K562 (cell line): Measurements from ENCODE around the gene ASPHD1. TPM values are rescaled to one million over a fixed set of nuclear protein-coding genes. Genes with fewer than 3 reads are reported as not detected.
A peak's percentile ranks its signal among the peaks of the same experiment; 100 is the strongest.

Source experiments
- DPF2 ChIP-seq: fragments of 450-650 bp; IDR thresholded peaks from 2 replicates; pipeline ENCODE4 v1.6.1; 2016
- HDAC2 ChIP-seq: fragments of 450-650 bp; IDR thresholded peaks from 2 replicates; pipeline ENCODE4 v1.6.1; 2016; ENCODE audit warnings: mild to moderate bottlenecking
- KDM1A ChIP-seq, 2 experiments: fragments of 450-650 bp; IDR thresholded peaks; 2 replicates each; pipeline ENCODE4 v1.6.1; 2016; ENCODE audit warnings: mild to moderate bottlenecking in 2 of 2
- LARP7 ChIP-seq: fragments of 450-650 bp; IDR thresholded peaks from 2 replicates; pipeline ENCODE4 v1.6.1; 2016
- NFATC3 ChIP-seq: fragments of 450-650 bp; IDR thresholded peaks from 2 replicates; pipeline ENCODE4 v1.6.1; 2017; ENCODE audit warnings: mild to moderate bottlenecking
- NRF1 ChIP-seq, 2 experiments: fragments of 450-650 bp; IDR thresholded peaks in 1 of 2; conservative IDR thresholded peaks in 1 of 2; 2 replicates each; pipeline ENCODE4 v1.6.1; 2014; ENCODE audit warnings: mild to moderate bottlenecking in 2 of 2
- SAP30 ChIP-seq: fragments of 200-600 bp; sonication (generic); IDR thresholded peaks from 2 replicates; pipeline ENCODE4 v1.6.1; 2012; ENCODE audit warnings: borderline replicate concordance, low read depth, mild to moderate bottlenecking, moderate library complexity, low read length, control low read depth, inconsistent platforms; ENCODE audit not compliant: insufficient read depth, poor library complexity, severe bottlenecking
- TCF3 ChIP-seq: sonication (generic); formaldehyde crosslinking; IDR thresholded peaks from 2 replicates; pipeline ENCODE4 v1.4.0; 2020; ENCODE audit warnings: mild to moderate bottlenecking, missing genetic modification reagents
- YBX1 ChIP-seq: fragments of 450-650 bp; IDR thresholded peaks from 2 replicates; pipeline ENCODE4 v1.7.1; 2016; ENCODE audit warnings: mild to moderate bottlenecking
- ZNF232 ChIP-seq: sonication (generic); formaldehyde crosslinking; IDR thresholded peaks from 2 replicates; pipeline ENCODE4 v1.8.0; 2022; ENCODE audit warnings: mild to moderate bottlenecking, missing genetic modification reagents
- ZNF347 ChIP-seq: fragments of 450-650 bp; formaldehyde crosslinking; IDR thresholded peaks from 2 replicates; pipeline ENCODE4 v1.4.0; 2020; ENCODE audit warnings: low read depth, mild to moderate bottlenecking, moderate library complexity
- ZNF384 ChIP-seq: IDR thresholded peaks from 2 replicates; pipeline ENCODE4 v1.6.1; 2012; ENCODE audit warnings: low read depth, low read length, improper control_type of control experiment
- ZNF717 ChIP-seq: fragments of 250-450 bp; sonication (Bioruptor Pico); IDR thresholded peaks from 2 replicates; pipeline ENCODE4 v1.5.0; 2021
- ZNF76 ChIP-seq: fragments of 250-450 bp; sonication (Bioruptor Pico); IDR thresholded peaks from 2 replicates; pipeline ENCODE4 v1.4.0; 2020; ENCODE audit warnings: mild to moderate bottlenecking, moderate library complexity, borderline replicate concordance
- ZNF778 ChIP-seq: fragments of 450-650 bp; formaldehyde crosslinking; IDR thresholded peaks from 2 replicates; pipeline ENCODE4 v1.4.0; 2020; ENCODE audit warnings: mild to moderate bottlenecking, moderate library complexity
- polyA plus RNA-seq, 8 experiments: library from polyadenylated mRNA; depleted of rRNA in 4 of 8; stranded (reverse) in 5 of 8; unstranded in 3 of 8; fragments of >200 nt; fragmentation: Nextera tagmentation in 2 of 8; fragmentation: Illumina TruSeq in 1 of 8; extraction: Ambion mirVana in 2 of 8; extraction: Trizol in 1 of 8; gene quantifications; 2 replicates each; pipeline versions ENCODE4 v1.2.1 to v1.2.3, GENCODE V29; 2011 to 2014; ENCODE audit warnings: inconsistent platforms in 1 of 8, missing spikeins in 1 of 8
- total RNA-seq, 7 experiments: library from RNA; depleted of rRNA in 6 of 7; stranded (reverse); fragments of >200 nt in 6 of 7; fragmentation: Illumina TruSeq in 2 of 7; extraction: Trizol in 2 of 7; gene quantifications; 2 replicates each; pipeline versions ENCODE4 v1.2.1 to v1.2.3, GENCODE V29; 2011 to 2021; ENCODE audit warnings: low replicate concordance in 1 of 7
- TF ChIP-seq, protein P1 (sequence below): fragments of 250-450 bp; sonication (Bioruptor Pico); IDR thresholded peaks from 2 replicates; pipeline ENCODE4 v1.4.0; 2020
- TF ChIP-seq, protein P2 (sequence below): fragments of 250-450 bp; sonication (Bioruptor Pico); IDR thresholded peaks from 2 replicates; pipeline ENCODE4 v1.9.0; 2021; ENCODE audit warnings: mild to moderate bottlenecking
- TF ChIP-seq, protein P3 (sequence below): fragments of 450-650 bp; formaldehyde crosslinking; IDR thresholded peaks from 2 replicates; pipeline ENCODE4 v1.4.0; 2020; ENCODE audit warnings: mild to moderate bottlenecking, moderate library complexity
- TF ChIP-seq, protein P4 (sequence below): fragments of 250-450 bp; sonication (Bioruptor Pico); IDR thresholded peaks from 2 replicates; pipeline ENCODE4 v1.5.0; 2020; ENCODE audit warnings: mild to moderate bottlenecking
- TF ChIP-seq, protein P5 (sequence below): fragments of 450-650 bp; formaldehyde crosslinking; conservative IDR thresholded peaks from 2 replicates; pipeline ENCODE4 v1.4.0; 2022; ENCODE audit warnings: mild to moderate bottlenecking, missing genetic modification characterization
- TF ChIP-seq, protein P6 (sequence below): sonication (generic); formaldehyde crosslinking; IDR thresholded peaks from 2 replicates; pipeline ENCODE4 v1.9.0; 2022; ENCODE audit warnings: mild to moderate bottlenecking, missing genetic modification reagents

ASPHD1 gene
- total and polyA plus RNA-seq, 9 of the 15 experiments (the other 6 are each of a cell fraction or from before 2014, with no cell fraction given): 0.03 to 0.70 (median 0.24) TPM; not detected in 5

DNA sequence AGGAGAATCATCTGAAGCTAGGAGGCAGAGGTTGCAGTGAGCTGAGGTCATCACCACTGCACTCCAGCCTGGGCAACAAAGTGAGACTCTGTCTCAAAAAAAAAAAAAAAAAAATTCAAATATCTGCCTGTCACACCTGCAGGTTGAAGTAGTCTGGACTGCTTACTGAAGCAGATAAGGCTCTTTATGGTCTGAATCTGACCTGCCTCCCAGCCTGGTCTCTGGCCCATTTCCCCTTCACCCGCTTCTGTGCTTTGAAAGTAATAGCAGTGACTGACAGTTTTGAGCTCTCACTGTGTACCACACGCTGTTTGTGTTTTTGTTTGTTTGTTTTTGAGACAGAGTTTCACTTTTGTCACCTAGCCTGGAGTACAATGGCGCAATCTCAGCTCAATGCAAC, 6.7 kb upstream of the ASPHD1 start (continued):
- TF ChIP-seq, protein P1, sequence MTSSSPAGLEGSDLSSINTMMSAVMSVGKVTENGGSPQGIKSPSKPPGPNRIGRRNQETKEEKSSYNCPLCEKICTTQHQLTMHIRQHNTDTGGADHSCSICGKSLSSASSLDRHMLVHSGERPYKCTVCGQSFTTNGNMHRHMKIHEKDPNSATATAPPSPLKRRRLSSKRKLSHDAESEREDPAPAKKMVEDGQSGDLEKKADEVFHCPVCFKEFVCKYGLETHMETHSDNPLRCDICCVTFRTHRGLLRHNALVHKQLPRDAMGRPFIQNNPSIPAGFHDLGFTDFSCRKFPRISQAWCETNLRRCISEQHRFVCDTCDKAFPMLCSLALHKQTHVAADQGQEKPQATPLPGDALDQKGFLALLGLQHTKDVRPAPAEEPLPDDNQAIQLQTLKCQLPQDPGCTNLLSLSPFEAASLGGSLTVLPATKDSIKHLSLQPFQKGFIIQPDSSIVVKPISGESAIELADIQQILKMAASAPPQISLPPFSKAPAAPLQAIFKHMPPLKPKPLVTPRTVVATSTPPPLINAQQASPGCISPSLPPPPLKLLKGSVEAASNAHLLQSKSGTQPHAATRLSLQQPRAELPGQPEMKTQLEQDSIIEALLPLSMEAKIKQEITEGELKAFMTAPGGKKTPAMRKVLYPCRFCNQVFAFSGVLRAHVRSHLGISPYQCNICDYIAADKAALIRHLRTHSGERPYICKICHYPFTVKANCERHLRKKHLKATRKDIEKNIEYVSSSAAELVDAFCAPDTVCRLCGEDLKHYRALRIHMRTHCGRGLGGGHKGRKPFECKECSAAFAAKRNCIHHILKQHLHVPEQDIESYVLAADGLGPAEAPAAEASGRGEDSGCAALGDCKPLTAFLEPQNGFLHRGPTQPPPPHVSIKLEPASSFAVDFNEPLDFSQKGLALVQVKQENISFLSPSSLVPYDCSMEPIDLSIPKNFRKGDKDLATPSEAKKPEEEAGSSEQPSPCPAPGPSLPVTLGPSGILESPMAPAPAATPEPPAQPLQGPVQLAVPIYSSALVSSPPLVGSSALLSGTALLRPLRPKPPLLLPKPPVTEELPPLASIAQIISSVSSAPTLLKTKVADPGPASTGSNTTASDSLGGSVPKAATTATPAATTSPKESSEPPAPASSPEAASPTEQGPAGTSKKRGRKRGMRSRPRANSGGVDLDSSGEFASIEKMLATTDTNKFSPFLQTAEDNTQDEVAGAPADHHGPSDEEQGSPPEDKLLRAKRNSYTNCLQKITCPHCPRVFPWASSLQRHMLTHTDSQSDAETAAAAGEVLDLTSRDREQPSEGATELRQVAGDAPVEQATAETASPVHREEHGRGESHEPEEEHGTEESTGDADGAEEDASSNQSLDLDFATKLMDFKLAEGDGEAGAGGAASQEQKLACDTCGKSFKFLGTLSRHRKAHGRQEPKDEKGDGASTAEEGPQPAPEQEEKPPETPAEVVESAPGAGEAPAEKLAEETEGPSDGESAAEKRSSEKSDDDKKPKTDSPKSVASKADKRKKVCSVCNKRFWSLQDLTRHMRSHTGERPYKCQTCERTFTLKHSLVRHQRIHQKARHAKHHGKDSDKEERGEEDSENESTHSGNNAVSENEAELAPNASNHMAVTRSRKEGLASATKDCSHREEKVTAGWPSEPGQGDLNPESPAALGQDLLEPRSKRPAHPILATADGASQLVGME (CRISPR knock-in tag): no peak
- TF ChIP-seq, protein P2, sequence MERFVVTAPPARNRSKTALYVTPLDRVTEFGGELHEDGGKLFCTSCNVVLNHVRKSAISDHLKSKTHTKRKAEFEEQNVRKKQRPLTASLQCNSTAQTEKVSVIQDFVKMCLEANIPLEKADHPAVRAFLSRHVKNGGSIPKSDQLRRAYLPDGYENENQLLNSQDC (CRISPR knock-in tag): no peak
- TF ChIP-seq, protein P3, sequence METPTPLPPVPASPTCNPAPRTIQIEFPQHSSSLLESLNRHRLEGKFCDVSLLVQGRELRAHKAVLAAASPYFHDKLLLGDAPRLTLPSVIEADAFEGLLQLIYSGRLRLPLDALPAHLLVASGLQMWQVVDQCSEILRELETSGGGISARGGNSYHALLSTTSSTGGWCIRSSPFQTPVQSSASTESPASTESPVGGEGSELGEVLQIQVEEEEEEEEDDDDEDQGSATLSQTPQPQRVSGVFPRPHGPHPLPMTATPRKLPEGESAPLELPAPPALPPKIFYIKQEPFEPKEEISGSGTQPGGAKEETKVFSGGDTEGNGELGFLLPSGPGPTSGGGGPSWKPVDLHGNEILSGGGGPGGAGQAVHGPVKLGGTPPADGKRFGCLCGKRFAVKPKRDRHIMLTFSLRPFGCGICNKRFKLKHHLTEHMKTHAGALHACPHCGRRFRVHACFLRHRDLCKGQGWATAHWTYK (CRISPR knock-in tag): no peak
- TF ChIP-seq NRF1 (conservative IDR thresholded peaks at IDR 0.05 in 1 of 2, IDR thresholded peaks at IDR 0.05 in 1 of 2): no peak
- TF ChIP-seq HDAC2: 0 out of 2 replicates have a peak, but pooled peaks have one; percentile 28
- no peak for TF ChIP-seq ZNF76
- TF ChIP-seq YBX1: no peak
- no peak for TF ChIP-seq NFATC3
- peak; percentile 75 for TF ChIP-seq DPF2
- TF ChIP-seq, protein P4, sequence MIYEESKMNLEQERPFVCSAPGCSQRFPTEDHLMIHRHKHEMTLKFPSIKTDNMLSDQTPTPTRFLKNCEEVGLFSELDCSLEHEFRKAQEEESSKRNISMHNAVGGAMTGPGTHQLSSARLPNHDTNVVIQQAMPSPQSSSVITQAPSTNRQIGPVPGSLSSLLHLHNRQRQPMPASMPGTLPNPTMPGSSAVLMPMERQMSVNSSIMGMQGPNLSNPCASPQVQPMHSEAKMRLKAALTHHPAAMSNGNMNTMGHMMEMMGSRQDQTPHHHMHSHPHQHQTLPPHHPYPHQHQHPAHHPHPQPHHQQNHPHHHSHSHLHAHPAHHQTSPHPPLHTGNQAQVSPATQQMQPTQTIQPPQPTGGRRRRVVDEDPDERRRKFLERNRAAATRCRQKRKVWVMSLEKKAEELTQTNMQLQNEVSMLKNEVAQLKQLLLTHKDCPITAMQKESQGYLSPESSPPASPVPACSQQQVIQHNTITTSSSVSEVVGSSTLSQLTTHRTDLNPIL (CRISPR knock-in tag): no peak
- TF ChIP-seq, protein P5, sequence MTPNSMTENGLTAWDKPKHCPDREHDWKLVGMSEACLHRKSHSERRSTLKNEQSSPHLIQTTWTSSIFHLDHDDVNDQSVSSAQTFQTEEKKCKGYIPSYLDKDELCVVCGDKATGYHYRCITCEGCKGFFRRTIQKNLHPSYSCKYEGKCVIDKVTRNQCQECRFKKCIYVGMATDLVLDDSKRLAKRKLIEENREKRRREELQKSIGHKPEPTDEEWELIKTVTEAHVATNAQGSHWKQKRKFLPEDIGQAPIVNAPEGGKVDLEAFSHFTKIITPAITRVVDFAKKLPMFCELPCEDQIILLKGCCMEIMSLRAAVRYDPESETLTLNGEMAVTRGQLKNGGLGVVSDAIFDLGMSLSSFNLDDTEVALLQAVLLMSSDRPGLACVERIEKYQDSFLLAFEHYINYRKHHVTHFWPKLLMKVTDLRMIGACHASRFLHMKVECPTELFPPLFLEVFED (CRISPR knock-in tag): no peak
- TF ChIP-seq LARP7: no peak
- peak in 1 of 2 experiments; percentile 78; a peak in 3 of 4 replicates for TF ChIP-seq KDM1A (IDR thresholded peaks at IDR 0.05)
- peak; percentile 88 for TF ChIP-seq TCF3 (CRISPR knock-in tag)
- TF ChIP-seq ZNF717 (CRISPR knock-in tag): no peak
- TF ChIP-seq ZNF384: peak; percentile 96
- TF ChIP-seq ZNF347 (CRISPR knock-in tag): no peak
- TF ChIP-seq ZNF232 (CRISPR knock-in tag): no peak
- no peak for TF ChIP-seq ZNF778 (CRISPR knock-in tag)
- TF ChIP-seq SAP30: no peak
- TF ChIP-seq, protein P6, sequence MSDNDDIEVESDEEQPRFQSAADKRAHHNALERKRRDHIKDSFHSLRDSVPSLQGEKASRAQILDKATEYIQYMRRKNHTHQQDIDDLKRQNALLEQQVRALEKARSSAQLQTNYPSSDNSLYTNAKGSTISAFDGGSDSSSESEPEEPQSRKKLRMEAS (CRISPR knock-in tag): no peak
